Measurements from ENCODE around the gene IL4R. TPM values are rescaled to one million over a fixed set of nuclear protein-coding genes. Genes with fewer than 3 reads are reported as not detected.

The IL4R gene
- total RNA-seq, 4 donors from 2014 or later = 19.2 to 43.3 (median 39.3) TPM

DNA sequence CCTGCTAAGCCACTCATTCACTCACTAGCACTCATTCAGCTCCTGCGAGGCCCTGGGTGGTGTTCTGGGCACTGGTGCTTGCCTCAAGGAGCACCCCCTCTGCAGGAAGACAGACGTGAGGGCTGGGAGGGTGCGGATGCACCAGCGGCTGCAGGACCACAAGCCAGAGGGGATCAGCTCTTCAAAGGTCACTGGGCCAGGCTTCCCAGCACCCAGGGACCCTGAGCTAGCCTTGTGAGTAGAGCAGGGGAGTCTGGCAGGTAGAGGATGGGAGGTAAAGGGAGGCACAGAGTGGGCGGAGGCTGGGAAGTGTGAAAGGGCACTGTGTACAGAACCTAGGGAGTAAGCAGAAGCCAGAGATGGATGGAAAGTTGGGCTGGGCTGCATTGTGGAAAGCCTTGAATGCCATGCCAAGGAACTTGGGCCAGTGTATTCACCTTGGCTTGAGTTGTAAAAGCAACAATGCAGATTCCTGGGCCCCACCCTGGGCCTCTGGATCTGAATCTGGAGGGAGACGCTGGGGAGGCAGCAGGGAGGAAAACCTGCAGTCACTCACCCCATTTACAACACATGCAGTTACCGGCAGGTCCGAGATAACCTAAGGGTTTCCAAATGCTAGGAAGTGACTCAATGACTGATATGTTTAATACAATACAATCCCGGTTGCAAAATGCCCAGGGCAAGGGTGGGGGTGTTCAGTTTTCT is 1.7 kb downstream of the IL4R start:
- Histone ChIP-seq H3K4me1 (peaks cover 0 to 58% (median 14%) of the 10 kb centered on the region in 4 donors), H3K27ac (peak overlapping the region; percentile 15 to 96 (median 92)), H3K36me3 (no peaks in the 10 kb centered on the region), H3K27me3 (peaks cover 0 to 7% of the 10 kb centered on the region in 2 donors), H3K4me3 (peak overlapping the region in 3 of 4 donors; percentile 48 to 88 (median 86)), H3K9me3 (no peaks in the 10 kb centered on the region)
- peak in 1 of 2 donors; percentile 48 for DNase-seq (ENCODE audit: low spot score in 2 of 2)
- TF ChIP-seq EP300 (IDR thresholded peaks at IDR 0.05) = peak in 1 of 2 donors; percentile 78
- TF ChIP-seq, protein P1, sequence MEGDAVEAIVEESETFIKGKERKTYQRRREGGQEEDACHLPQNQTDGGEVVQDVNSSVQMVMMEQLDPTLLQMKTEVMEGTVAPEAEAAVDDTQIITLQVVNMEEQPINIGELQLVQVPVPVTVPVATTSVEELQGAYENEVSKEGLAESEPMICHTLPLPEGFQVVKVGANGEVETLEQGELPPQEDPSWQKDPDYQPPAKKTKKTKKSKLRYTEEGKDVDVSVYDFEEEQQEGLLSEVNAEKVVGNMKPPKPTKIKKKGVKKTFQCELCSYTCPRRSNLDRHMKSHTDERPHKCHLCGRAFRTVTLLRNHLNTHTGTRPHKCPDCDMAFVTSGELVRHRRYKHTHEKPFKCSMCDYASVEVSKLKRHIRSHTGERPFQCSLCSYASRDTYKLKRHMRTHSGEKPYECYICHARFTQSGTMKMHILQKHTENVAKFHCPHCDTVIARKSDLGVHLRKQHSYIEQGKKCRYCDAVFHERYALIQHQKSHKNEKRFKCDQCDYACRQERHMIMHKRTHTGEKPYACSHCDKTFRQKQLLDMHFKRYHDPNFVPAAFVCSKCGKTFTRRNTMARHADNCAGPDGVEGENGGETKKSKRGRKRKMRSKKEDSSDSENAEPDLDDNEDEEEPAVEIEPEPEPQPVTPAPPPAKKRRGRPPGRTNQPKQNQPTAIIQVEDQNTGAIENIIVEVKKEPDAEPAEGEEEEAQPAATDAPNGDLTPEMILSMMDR (IDR thresholded peaks at IDR 0.05) = no peak
- no peak for TF ChIP-seq POLR2A (IDR thresholded peaks at IDR 0.05)
- 42 to 59% methylated on average over 9 of the region's 9 CpGs for WGBS, 2 donors

DNA sequence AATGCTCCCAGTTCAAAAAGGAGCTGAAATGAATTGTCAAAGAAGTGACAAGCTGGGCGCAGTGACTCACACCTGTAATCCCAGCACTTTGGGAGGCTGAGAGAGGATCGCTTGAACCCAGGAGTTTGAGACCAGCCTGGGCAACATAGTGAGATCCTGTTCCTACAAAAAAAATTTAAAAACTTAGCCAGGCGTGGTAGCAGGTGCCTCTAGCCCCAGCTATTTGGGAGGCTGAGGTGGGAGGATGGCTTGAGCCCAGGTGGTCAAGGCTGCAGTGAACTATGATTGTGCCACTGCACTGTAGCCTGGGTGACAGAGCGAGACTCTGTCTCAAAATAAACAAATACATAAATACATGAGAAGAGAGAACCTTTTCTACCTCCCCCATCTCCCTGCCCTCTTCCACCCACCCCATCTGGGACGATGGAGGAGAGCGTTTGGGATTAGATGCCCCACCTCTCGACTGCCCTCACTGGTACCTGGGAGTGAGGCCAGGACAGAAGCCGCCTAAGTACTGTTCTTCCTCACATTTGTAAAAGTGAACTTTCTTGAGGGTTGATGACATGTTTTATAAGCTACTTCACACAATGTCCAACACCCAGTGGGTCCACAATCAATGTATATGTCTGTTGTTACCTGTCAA is 2.4 kb downstream of the IL4R start:
- WGBS, 2 donors = 80 to 83% methylated on average over 8 of the region's 8 CpGs
- H3K27ac ChIP-seq = peak overlapping the region in 3 of 4 donors; percentile 65 to 93 (median 92)
- no peaks in the 10 kb centered on the region for H3K9me3 ChIP-seq
- H3K4me1 ChIP-seq = peaks cover 0 to 60% (median 19%) of the 10 kb centered on the region in 4 donors
- peaks cover 0 to 7% of the 10 kb centered on the region in 2 donors for H3K27me3 ChIP-seq
- no peaks in the 10 kb centered on the region for H3K36me3 ChIP-seq
- DNase-seq (ENCODE audit: low spot score in 2 of 2) = no peak
- H3K4me3 ChIP-seq = peak overlapping the region in 1 of 4 donors; percentile 6
- TF ChIP-seq POLR2A (IDR thresholded peaks at IDR 0.05) = no peak
- TF ChIP-seq, protein P1 (IDR thresholded peaks at IDR 0.05) = no peak
- TF ChIP-seq EP300 (IDR thresholded peaks at IDR 0.05) = no peak

DNA sequence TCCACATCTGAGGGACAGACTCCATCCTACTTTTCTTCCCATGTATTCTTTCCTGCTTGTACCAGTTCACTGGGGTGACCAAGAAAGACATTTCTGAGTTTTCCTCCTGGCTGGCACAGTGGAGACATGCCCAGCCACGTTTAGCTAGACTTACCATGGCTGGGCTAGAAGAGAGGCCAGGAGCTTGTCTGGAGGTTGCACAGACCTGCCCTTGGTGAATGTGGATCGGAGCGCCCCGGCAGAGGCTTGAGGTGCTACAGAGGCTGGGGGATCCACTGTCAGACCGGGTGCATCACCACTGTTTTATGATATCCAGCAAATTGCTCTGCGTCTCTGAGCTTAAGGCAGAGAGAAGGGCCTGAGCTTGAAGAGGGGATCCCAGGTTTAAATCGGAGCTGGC is 3.5 kb downstream of the IL4R start:
- no peaks in the 10 kb centered on the region for H3K36me3 ChIP-seq
- DNase-seq (ENCODE audit: low spot score in 2 of 2) = no peak
- H3K27me3 ChIP-seq = peaks cover 0 to 7% of the 10 kb centered on the region in 2 donors
- H3K9me3 ChIP-seq = no peaks in the 10 kb centered on the region
- WGBS, 2 donors = 59 to 64% methylated on average over 7 of the region's 7 CpGs
- H3K4me1 ChIP-seq = peaks cover 0 to 63% (median 26%) of the 10 kb centered on the region in 4 donors
- TF ChIP-seq POLR2A (IDR thresholded peaks at IDR 0.05) (no peak), EP300 (IDR thresholded peaks at IDR 0.05) (no peak)
- TF ChIP-seq, protein P1 (IDR thresholded peaks at IDR 0.05) = no peak
- no peak overlapping the region for H3K4me3 ChIP-seq
- H3K27ac ChIP-seq = peak overlapping the region in 3 of 4 donors; percentile 1 to 65 (median 34)

DNA sequence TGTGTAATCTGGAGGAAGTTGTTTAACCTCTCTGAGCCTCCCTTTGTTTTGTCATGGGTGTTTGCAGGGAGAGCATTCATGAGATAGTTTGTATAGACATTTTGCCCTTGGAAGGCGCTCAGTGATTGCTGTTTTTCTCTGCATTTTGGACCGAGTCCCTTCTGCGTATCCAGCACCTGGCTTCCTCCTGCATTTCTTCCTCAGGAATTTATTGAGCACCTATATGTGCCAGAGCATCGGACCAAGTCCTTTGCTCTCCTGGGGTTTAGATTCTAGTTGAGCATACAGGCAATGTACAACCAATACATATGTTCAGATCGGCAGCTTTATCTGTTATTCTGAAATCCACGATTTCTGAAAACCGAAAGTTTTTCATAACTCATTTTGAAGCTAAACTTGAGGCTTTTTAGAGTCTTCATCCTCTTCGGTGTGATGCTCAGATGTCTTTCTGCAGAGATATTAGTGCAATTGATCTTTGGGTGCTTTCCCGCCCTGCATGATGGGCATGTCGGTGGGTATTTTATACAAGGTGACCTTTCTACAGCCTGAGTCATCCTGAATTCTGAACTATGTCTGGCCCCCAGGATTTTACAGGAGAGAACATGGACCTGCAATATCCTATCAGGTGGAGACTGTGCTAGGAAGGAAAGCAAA is 4.1 kb downstream of the IL4R start:
- 77 to 83% methylated on average over 10 of the region's 10 CpGs for WGBS, 2 donors
- no peak overlapping the region for H3K4me3 ChIP-seq
- no peak for DNase-seq (ENCODE audit: low spot score in 2 of 2)

More for the DNA sequence above, 4.1 kb downstream of the IL4R start:
- TF ChIP-seq, protein P1 (IDR thresholded peaks at IDR 0.05) = no peak
- TF ChIP-seq POLR2A (IDR thresholded peaks at IDR 0.05) = no peak
- TF ChIP-seq EP300 (IDR thresholded peaks at IDR 0.05) = no peak
- Histone ChIP-seq H3K36me3 (no peaks in the 10 kb centered on the region), H3K27me3 (peaks cover 0 to 7% of the 10 kb centered on the region in 2 donors), H3K9me3 (no peaks in the 10 kb centered on the region), H3K4me1 (peaks cover 0 to 63% (median 29%) of the 10 kb centered on the region in 4 donors), H3K27ac (peak overlapping the region in 3 of 4 donors; percentile 45 to 65 (median 55))
